ENCODE measurements around the gene LGR4. TPM values are rescaled to one million over a fixed set of nuclear protein-coding genes. Genes with fewer than 3 reads are reported as not detected.
"Not testable (repeated sequence)": the region's sequence is repeated elsewhere in the genome, so short reads cannot be mapped to it uniquely, and the experiment has no call there.

Gene LGR4
- polyA plus RNA-seq, 4 donors, result 45.8 to 159 (median 135) TPM

- no peak for DNase-seq (ENCODE audit: low read depth in 4 of 4, low spot score in 3 of 4)
These were observed 10.0 kb downstream of the LGR4 start for GRCh38 chr11:27462543-27462942.

DNA sequence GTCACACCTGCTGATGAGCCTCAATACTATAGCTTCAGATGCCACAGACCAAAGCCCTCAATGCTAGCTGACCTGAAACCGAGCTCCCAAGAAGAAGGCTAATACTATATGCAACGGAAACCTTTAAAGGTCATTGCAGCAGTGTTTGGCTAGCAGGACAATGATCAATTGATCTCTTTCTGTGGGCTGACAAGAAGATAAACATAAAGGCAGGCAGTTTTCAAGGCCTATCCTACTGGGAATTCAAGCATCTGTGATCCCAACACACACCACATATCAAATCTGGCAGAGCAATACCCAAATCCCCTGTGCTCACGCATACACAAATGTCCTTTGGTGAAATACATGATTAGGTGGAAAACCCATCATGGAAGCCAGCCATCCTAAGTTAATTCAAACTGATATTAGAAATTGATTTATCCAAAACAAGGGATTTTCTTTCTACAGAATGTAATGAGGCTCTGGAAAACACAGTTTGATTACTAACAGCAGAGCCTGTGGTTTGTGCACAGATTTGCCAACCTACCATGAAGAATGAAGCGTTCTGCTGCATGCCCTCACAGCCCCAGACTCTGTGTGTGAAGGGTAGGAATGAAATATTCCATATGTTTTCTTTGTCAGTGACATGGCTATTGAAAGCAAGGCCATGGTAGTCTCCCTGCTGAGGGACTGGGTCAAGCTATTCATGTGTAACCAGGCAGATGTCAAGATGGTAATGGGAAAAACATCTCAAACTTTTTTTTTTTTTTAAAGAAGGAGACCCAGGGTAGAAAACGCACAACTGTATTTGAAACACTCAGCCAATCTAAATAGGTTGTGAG, 12.2 kb downstream of the LGR4 start:
- no peak for DNase-seq (ENCODE audit: low read depth in 4 of 4, low spot score in 3 of 4)

GRCh38 chr11:27459191-27459590, 13.4 kb downstream of the LGR4 start:
- no peak for DNase-seq (ENCODE audit: low read depth in 4 of 4, low spot score in 3 of 4)

- no peak for DNase-seq (ENCODE audit: low read depth in 4 of 4, low spot score in 3 of 4)
These were observed 14.4 kb downstream of the LGR4 start for GRCh38 chr11:27458182-27458581.

DNA sequence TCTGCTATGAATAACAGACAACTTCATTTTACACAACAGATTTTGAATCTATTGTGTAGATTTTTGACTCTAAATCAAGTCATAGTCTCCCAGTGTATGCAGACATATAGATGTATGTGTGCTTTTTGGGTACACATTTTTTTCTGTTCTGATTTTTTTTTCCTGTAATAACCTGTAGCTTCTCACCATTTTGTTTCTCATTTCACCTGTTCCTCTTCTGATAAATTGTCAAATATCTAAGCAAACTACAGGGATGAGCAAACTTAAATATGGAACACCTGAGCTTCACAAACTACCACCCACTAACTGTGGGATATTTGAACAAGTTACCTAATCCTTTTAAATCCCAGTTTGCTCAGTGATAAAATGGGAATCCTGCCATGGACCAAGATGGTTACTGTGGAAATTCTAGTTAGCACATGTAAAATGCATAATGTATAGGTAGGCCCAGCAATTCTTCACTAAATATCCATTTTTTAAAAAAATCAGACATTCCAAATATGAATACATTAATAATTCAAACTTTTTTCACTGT, 15.7 kb downstream of the LGR4 start:
- DNase-seq (ENCODE audit: low read depth in 4 of 4, low spot score in 3 of 4), result no peak

GRCh38 chr11:27456140-27456794, 16.3 kb downstream of the LGR4 start:
- no peak for DNase-seq (ENCODE audit: low read depth in 4 of 4, low spot score in 3 of 4)

DNA sequence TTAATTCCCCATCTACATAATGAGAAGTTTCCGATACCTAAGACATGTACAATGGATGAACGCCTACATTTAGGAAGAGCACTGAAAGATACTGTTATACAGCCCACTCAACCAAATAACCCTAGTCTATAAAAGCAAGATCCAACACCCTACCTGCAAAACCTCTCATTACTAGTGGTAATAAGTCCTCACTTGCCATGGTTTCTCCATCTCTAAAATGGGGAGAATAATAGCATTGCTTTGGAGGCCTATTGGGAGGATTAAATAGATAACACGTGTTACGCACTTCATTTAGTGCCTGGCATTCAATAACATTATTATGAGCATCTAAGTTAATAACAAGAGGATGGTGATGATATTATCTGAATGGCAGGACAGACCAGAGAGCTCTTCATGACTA, 16.9 kb downstream of the LGR4 start:
- no peak for DNase-seq (ENCODE audit: low read depth in 4 of 4, low spot score in 3 of 4)

DNA sequence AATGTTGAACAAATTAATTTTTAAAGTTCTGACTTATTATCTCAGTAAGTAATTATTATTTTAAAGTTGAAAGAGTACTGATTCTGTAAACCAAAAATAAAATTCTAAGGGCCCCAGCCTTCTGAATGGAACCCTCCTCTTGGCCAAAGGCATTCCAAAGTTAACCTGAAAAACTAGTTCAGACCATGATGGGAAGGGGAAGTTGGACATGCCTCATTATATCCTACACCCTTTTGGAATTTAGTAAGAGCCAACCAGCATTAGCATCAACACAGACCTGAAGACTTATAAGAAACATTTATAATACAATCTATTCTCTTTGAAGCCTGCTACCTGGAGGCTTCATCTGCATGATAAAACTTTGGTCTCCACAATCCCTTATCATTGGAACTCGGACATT, 18.9 kb downstream of the LGR4 start:
- DNase-seq (ENCODE audit: low read depth in 4 of 4, low spot score in 3 of 4), result no peak

GRCh38 chr11:27452147-27452546, 20.4 kb downstream of the LGR4 start:
- no peak for DNase-seq (ENCODE audit: low read depth in 4 of 4, low spot score in 3 of 4)

DNA sequence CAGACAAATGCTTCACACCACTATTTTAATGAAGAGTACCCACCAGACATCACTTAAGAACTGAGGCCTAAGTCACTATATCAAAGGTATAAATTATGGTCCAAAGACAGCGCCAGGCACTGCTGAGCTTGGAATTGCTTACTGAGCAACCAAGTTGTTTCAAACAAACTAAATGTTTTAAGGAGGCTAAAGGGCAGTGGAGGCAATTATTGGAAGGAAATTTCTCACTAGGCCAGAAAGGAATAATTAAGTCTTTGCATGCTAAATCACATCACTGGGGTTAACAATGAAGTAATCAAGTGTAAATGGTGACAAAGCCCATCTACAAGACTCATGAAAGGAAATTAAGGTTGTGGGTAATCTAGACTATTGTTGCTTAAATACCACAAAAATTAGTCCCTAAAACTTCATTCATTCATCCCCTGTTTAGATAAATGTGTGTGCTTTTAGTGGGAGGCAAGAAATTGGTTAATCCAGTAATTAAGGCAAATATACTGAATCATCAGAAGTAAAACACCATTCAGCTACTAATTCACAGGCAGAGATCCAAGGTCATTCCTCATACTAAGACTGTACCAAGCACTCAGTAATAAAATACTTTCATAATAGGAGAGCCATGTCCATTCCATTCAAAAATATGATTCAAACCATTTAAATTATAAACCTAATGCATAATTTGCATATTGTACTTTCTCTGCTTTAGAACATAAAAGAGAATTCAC, 21.2 kb downstream of the LGR4 start:
- DNase-seq (ENCODE audit: low read depth in 4 of 4, low spot score in 3 of 4), result no peak

DNA sequence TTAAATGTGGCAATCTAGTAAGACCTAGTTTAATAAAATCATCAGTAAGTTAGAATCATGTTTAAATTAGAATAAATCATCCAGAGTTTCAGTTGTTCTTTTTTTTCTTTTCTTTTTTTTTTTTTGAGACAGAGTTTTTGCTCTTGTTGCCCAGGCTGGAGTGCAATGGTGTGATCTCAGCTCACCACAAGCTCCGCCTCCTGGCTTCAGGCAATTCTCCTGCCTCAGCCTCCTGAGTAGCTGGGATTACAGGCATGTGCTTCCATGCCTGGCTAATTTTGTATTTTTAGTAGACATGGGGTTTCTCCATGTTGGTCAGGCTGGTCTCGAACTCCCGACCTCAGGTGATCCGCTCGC, 24.4 kb downstream of the LGR4 start:
- DNase-seq (ENCODE audit: low read depth in 4 of 4, low spot score in 3 of 4), result not testable (repeated sequence)

DNA sequence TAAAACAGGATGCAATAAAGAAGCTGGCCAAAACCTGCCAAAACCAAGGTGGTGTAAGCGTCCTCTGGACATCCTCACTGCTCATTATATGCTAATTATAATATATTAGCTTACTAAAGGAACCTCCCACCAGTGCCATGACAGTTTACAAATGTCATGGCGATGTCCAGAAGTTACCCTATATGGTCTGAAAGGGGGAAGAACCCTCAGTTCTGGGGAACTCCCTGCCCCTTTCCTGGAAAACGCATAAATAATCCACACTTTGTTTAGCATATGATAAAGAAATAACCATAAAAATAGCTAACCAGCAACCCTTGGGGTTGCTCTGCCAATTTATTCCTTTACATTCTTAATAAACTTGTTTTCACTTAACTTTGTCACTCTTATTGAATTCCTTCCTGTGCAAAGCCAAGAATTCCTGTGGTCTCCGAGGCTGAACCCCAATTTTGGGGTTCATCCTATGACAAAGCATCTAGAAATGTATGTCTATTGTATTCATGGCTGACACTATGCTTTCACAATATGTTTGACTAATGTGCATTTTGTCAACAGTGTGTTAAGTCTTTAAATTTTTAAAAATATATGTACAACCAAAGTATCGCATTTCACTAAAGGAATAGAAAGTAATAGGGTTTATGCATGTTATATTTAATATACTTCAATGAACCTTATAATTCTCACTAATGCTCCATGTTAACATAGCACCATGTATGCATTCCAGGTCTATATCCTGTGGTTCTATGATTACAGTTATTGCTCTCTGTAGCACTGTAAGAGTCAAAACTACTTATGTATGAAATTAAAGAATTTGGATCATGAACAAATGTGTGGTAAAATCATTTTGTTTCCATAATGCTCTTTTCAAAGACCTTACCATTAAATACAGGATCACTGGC, 25.1 kb downstream of the LGR4 start:
- no peak for DNase-seq (ENCODE audit: low read depth in 4 of 4, low spot score in 3 of 4)

DNA sequence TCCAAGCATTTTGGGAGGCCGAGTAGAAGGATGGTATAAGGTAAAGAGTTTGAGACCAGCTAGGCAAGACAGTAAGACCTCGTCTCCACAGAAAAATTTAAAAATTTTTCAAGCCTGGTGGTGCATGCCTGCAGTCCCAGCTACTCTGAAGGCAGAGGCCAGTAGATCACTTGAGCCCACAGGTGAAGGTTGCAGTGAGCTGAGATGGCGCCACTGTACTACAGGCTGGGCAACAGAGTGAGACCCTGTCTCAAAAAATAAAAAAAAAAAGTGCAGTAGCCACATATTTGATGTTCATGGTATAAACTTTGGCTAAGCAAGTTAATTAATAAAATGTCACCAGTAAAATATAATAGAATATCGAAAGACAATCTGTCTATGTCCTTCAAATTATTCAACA, 27.0 kb downstream of the LGR4 start:
- DNase-seq (ENCODE audit: low read depth in 4 of 4, low spot score in 3 of 4), result no peak

- DNase-seq (ENCODE audit: low read depth in 4 of 4, low spot score in 3 of 4), result no peak
These were observed 27.8 kb downstream of the LGR4 start for GRCh38 chr11:27444801-27445215.

GRCh38 chr11:27443746-27444507, 28.7 kb downstream of the LGR4 start:
- no peak for DNase-seq (ENCODE audit: low read depth in 4 of 4, low spot score in 3 of 4)

- DNase-seq (ENCODE audit: low read depth in 4 of 4, low spot score in 3 of 4), result no peak
These were observed 29.4 kb downstream of the LGR4 start for GRCh38 chr11:27443227-27443626.

GRCh38 chr11:27440090-27440489, 32.5 kb downstream of the LGR4 start:
- no peak for DNase-seq (ENCODE audit: low read depth in 4 of 4, low spot score in 3 of 4)

GRCh38 chr11:27438595-27438981, 34.0 kb downstream of the LGR4 start:
- no peak for DNase-seq (ENCODE audit: low read depth in 4 of 4, low spot score in 3 of 4)

DNA sequence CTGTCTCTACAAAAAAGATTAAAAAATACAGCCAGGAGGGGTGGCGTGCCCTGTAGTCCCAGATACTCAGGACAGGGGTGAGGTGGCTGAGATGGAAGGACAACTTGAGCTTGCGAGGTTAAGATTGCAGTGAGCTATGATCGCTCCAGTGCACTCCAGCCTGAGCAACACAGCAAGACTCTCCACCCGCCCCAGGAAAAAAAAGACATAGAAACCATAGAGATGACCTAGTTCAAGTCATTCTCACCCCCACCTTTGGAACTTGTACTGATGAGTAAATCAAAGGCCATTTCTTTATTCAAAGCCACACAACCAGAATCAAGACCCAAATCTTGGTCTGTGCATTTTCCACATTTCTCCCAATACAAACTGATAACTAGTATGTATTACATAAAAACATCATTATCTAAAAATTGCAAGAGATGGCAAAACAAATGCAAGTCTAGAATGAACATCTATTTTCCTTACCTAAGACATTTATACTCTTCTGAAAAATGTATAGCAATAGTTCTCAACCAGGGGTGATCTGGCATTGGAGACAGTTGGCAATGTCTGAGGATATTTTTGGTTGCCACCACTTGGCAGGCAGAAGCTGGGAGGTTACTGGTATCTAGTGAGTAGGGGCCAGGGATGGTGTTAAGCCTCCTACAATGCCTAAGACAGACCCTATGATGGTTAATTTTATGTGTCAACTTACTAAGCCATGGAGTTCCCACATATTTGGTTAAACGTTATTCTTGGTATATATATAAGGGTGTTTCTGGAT, 34.6 kb downstream of the LGR4 start:
- no peak for DNase-seq (ENCODE audit: low read depth in 4 of 4, low spot score in 3 of 4)
